ENCODE data around the gene C17orf114.

GRCh38 chr17:4846635-4847390 is 44.7 kb upstream of the C17orf114 start:
- TF ChIP-seq, protein P1, sequence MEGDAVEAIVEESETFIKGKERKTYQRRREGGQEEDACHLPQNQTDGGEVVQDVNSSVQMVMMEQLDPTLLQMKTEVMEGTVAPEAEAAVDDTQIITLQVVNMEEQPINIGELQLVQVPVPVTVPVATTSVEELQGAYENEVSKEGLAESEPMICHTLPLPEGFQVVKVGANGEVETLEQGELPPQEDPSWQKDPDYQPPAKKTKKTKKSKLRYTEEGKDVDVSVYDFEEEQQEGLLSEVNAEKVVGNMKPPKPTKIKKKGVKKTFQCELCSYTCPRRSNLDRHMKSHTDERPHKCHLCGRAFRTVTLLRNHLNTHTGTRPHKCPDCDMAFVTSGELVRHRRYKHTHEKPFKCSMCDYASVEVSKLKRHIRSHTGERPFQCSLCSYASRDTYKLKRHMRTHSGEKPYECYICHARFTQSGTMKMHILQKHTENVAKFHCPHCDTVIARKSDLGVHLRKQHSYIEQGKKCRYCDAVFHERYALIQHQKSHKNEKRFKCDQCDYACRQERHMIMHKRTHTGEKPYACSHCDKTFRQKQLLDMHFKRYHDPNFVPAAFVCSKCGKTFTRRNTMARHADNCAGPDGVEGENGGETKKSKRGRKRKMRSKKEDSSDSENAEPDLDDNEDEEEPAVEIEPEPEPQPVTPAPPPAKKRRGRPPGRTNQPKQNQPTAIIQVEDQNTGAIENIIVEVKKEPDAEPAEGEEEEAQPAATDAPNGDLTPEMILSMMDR (IDR thresholded peaks at IDR 0.05), result no peak
- TF ChIP-seq POLR2A (IDR thresholded peaks at IDR 0.05), result no peak
- TF ChIP-seq EP300 (IDR thresholded peaks at IDR 0.05), result no peak

Measured in tibial nerve (tissue), 4 donors.